Loucy (cell line): ENCODE results near the gene TPO.

Experiments used
- H2AFZ ChIP-seq: fragments of 200-600 bp; sonication (generic); 2 replicates; pipeline ENCODE4 v1.6.0; 2016; ENCODE audit warnings: antibody characterized with exemption, mild to moderate bottlenecking, low read length, moderate library complexity
- H3F3A ChIP-seq: fragments of 200-600 bp; 2 replicates; pipeline ENCODE4 v1.6.0; 2016; ENCODE audit warnings: antibody characterized with exemption, low read depth, mild to moderate bottlenecking
- H3K27me3 ChIP-seq: fragments of 200-600 bp; sonication (generic); 2 replicates; pipeline ENCODE4 v1.6.1; 2014; ENCODE audit warnings: low read length, mild to moderate bottlenecking; ENCODE audit not compliant: insufficient read depth, poor library complexity, severe bottlenecking
- H3K36me3 ChIP-seq: fragments of 200-600 bp; sonication (generic); 2 replicates; pipeline ENCODE4 v1.6.1; 2016; ENCODE audit warnings: low read length; ENCODE audit not compliant: insufficient read depth
- H3K4me1 ChIP-seq: fragments of 200-600 bp; sonication (generic); 2 replicates; pipeline ENCODE4 v1.5.1; 2014; ENCODE audit warnings: low read length, mild to moderate bottlenecking; ENCODE audit not compliant: insufficient read depth, poor library complexity, severe bottlenecking
- H3K4me2 ChIP-seq: fragments of 200-600 bp; sonication (generic); 2 replicates; pipeline ENCODE4 v1.6.0; 2014; ENCODE audit warnings: antibody characterized with exemption, low read length, low read depth, mild to moderate bottlenecking; ENCODE audit not compliant: poor library complexity, severe bottlenecking
- H3K4me3 ChIP-seq: fragments of 200-600 bp; sonication (generic); 2 replicates; pipeline ENCODE4 v1.5.1; 2014; ENCODE audit warnings: low read length, mild to moderate bottlenecking, mixed read lengths; ENCODE audit not compliant: poor library complexity, severe bottlenecking
- H3K79me2 ChIP-seq: fragments of 200-600 bp; sonication (generic); 2 replicates; pipeline ENCODE4 v1.6.1; 2014; ENCODE audit warnings: low read length; ENCODE audit not compliant: insufficient read depth
- H3K9ac ChIP-seq: fragments of 200-600 bp; sonication (generic); 2 replicates; pipeline ENCODE4 v1.6.0; 2014; ENCODE audit warnings: mild to moderate bottlenecking, low read depth, low read length, moderate library complexity; ENCODE audit not compliant: poor library complexity, severe bottlenecking
- H3K9me2 ChIP-seq: fragments of 200-600 bp; sonication (generic); replicated peaks from 2 replicates; pipeline ENCODE4 v1.6.1; 2016; ENCODE audit warnings: low read depth, low read length, mixed read lengths
- H3K9me3 ChIP-seq: fragments of 200-600 bp; sonication (generic); 2 replicates; pipeline ENCODE4 v1.6.1; 2014; ENCODE audit warnings: mild to moderate bottlenecking, antibody characterized with exemption, low read length, low read depth; ENCODE audit not compliant: insufficient read depth
- H4K20me1 ChIP-seq: fragments of 200-600 bp; sonication (generic); 2 replicates; pipeline ENCODE4 v1.6.0; 2014; ENCODE audit warnings: antibody characterized with exemption, low read length, mild to moderate bottlenecking; ENCODE audit not compliant: insufficient read depth, poor library complexity, severe bottlenecking
- EZH2phosphoT487 ChIP-seq: fragments of 200-600 bp; IDR thresholded peaks from 2 replicates; pipeline ENCODE4 v1.6.1; 2018; ENCODE audit warnings: antibody characterized with exemption, mild to moderate bottlenecking, moderate library complexity, borderline replicate concordance
- TF ChIP-seq, protein P1 (sequence below): fragments of 200-600 bp; sonication (generic); conservative IDR thresholded peaks from 2 replicates; pipeline ENCODE4 v1.5.1; 2014; ENCODE audit warnings: mild to moderate bottlenecking, antibody characterized with exemption, low read length

TPO gene

DNA sequence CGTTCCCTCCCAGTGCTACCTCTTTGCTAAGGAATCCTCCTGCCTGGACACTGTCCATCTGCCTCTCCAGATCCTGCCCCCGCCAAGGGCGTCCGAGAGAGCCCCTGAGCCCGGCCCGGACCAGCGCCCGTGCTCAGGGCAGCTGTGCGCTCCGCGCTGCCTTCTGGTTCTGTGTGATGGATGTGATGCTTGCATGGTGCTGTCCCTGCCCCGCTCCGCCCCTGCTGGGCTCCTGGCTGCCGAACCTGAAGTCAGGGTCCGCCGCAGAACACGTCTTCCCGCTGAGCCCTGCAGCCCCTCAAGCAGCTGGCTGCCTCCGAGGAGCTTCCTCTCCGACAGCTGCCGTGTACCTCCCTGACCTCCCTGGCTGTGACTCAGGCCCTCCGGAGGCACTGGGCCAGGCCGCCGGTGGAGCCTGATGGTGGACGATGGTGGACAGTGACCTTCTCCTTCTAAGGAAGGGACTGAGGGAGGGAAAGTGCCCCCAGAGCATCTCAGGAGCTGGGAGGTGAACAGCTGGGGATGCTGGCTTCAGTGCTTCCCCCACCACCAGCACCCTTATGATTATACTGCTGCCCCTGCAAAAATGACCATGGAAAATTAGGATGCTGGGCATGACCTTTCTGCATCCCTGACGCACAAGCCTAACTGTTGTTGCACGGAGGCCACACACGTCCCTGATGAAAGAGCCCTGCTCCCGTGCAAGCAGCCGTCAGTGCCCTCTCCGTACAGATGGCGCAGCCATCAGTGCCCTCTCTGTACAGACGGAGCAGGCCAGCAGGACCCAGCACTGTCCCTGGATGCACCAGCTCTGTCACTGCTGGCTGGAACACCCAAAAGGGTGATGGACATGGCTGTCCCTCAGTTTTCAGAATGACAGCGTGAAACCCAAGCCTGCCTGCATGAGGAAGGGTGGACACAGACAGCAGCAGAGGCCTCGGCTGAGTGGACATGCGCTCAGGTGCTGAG lies 99.3 kb downstream of the TPO start:
- Histone ChIP-seq H3K4me3 (no peak overlapping the region), H3K79me2 (no peaks in the 10 kb centered on the region; the same call in none of the 2 replicates)

DNA sequence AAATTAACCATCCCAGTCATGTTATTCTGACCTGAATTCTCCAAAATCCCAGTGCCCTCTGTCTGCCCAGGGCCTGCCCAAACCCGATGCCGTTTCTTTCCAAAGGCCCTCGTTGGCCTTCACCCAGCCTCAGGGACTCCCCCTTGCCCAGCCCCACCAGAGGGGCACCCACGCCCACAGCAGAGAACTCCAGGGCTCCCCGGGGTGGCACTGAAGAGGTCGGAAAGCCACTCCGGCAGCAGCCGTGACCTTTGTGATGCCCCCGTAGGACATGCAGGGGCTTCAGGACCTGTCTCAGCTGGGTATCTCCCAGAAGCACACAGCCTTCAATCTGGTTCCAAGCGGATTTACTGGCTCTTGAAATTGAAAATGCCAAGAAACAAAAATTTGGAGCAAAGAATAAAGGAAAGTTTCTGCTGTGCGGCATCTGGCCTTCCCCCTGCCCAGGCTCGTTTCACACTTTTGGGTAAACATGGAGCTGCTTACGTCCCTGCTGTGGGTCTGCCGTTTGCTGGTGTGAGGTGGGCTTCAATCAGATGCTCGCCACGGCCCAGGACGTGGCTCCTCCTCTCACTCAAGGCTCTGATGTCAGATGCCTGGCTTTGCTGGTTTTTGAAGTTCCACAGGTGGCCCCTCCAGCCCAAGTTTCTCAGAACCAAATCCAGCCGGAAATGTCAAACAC lies 101.3 kb downstream of the TPO start:
- Histone ChIP-seq H3K27me3 (no peaks in the 10 kb centered on the region), H3K36me3 (no peaks in the 10 kb centered on the region), H3K9ac (peak overlapping the region; percentile 69), H3K9me3 (no peaks in the 10 kb centered on the region), H3K9me2 (no peaks in the 10 kb centered on the region), H2AFZ (no peak overlapping the region), H3K79me2 (no peaks in the 10 kb centered on the region; the same call in none of the 2 replicates), H3K4me3 (no peak overlapping the region), H3K4me1 (peaks cover 64% of the 10 kb centered on the region), H4K20me1 (no peaks in the 10 kb centered on the region), H3K4me2 (no peak overlapping the region), H3F3A (peaks cover 20% of the 10 kb centered on the region)
- TF ChIP-seq, protein P1, sequence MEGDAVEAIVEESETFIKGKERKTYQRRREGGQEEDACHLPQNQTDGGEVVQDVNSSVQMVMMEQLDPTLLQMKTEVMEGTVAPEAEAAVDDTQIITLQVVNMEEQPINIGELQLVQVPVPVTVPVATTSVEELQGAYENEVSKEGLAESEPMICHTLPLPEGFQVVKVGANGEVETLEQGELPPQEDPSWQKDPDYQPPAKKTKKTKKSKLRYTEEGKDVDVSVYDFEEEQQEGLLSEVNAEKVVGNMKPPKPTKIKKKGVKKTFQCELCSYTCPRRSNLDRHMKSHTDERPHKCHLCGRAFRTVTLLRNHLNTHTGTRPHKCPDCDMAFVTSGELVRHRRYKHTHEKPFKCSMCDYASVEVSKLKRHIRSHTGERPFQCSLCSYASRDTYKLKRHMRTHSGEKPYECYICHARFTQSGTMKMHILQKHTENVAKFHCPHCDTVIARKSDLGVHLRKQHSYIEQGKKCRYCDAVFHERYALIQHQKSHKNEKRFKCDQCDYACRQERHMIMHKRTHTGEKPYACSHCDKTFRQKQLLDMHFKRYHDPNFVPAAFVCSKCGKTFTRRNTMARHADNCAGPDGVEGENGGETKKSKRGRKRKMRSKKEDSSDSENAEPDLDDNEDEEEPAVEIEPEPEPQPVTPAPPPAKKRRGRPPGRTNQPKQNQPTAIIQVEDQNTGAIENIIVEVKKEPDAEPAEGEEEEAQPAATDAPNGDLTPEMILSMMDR = no peak
- no peak for TF ChIP-seq EZH2phosphoT487

More for the DNA sequence above, 99.3 kb downstream of the TPO start:
- no peak for TF ChIP-seq EZH2phosphoT487
- TF ChIP-seq, protein P1 = no peak
- Histone ChIP-seq H4K20me1 (no peaks in the 10 kb centered on the region), H2AFZ (no peak overlapping the region), H3K27me3 (no peaks in the 10 kb centered on the region), H3F3A (peaks cover 4% of the 10 kb centered on the region; the same call in 1 of the 2 replicates), H3K9me3 (no peaks in the 10 kb centered on the region), H3K36me3 (no peaks in the 10 kb centered on the region), H3K9me2 (no peaks in the 10 kb centered on the region), H3K4me1 (peaks cover 50% of the 10 kb centered on the region), H3K4me2 (no peak overlapping the region), H3K9ac (no peak overlapping the region)

DNA sequence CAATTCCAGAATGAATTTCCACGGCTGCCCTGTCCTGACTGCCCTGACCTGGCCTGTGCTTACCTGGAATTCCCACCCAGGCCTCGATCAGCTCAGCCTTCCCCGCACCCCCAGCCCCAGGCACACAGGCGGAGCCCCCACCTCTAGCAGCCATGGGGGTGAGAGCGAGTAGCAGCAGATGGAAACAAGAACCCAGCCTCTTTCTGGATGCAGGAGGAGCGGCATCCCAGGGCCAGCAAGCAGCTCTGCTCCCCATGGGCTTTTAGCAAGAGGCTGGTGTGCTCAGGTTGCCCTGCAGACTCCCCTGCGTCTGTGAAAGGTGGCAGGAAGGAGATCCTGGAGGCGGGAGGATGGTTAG lies 101.8 kb downstream of the TPO start:
- Histone ChIP-seq H4K20me1 (no peaks in the 10 kb centered on the region), H3K27me3 (no peaks in the 10 kb centered on the region), H3K9me3 (no peaks in the 10 kb centered on the region), H3K9me2 (no peaks in the 10 kb centered on the region), H3F3A (peaks cover 24% of the 10 kb centered on the region), H3K36me3 (no peaks in the 10 kb centered on the region), H3K4me1 (peaks cover 64% of the 10 kb centered on the region), H3K4me3 (no peak overlapping the region), H3K9ac (peak overlapping the region; percentile 69), H2AFZ (no peak overlapping the region), H3K79me2 (no peaks in the 10 kb centered on the region; the same call in none of the 2 replicates), H3K4me2 (no peak overlapping the region)
- no peak for TF ChIP-seq EZH2phosphoT487
- TF ChIP-seq, protein P1 = no peak
